ENCODE results near the gene C22orf23. TPM values are rescaled to one million over a fixed set of nuclear protein-coding genes. Genes with fewer than 3 reads are reported as not detected.

Gene C22orf23
- total and polyA plus RNA-seq, 11 donors: 0.16 to 0.80 (median 0.44) TPM; not detected in 2

DNA sequence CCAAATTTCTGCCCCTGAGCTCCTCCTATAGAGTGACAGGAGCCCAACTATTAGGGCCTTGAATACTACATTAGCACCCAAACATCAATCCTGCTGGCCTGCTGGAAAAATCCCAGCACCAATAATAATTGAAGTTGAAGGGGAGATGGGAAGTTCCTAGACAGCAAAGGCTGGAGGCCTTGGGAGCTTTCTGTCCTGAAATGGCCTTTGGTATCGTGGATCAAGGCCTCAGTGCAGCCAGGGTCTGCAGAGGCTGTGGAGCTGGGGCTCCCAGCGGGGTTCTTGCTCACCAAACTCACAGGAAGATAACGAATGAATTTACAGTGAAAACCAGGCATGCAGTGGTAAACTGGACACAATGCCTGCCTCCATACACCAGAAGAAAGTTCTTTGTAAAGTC lies 56.5 kb downstream of the C22orf23 start:
- intact Hi-C loops (cut with DNase I): loop anchor here in 3 of 10 donors (5.0 kb wide), 1 partner anchor 35 kb away; no protein-coding TSS in a partner anchor
- Histone ChIP-seq H3K27ac (peak overlapping the region in 10 of 12 donors; percentile 4 to 83 (median 62)), H3K36me3 (peaks cover 0 to 6% (median 0%) of the 10 kb centered on the region in 9 donors), H3K4me3 (no peak overlapping the region), H3K4me1 (peaks cover 0 to 36% (median 17%) of the 10 kb centered on the region in 12 donors), H3K27me3 (no peaks in the 10 kb centered on the region), H3K9me3 (no peaks in the 10 kb centered on the region)
- ATAC-seq: no peak
- WGBS, 4 donors: 69 to 75% (median 71%) methylated on average over 3 of the region's 3 CpGs
- TF ChIP-seq, protein P1, sequence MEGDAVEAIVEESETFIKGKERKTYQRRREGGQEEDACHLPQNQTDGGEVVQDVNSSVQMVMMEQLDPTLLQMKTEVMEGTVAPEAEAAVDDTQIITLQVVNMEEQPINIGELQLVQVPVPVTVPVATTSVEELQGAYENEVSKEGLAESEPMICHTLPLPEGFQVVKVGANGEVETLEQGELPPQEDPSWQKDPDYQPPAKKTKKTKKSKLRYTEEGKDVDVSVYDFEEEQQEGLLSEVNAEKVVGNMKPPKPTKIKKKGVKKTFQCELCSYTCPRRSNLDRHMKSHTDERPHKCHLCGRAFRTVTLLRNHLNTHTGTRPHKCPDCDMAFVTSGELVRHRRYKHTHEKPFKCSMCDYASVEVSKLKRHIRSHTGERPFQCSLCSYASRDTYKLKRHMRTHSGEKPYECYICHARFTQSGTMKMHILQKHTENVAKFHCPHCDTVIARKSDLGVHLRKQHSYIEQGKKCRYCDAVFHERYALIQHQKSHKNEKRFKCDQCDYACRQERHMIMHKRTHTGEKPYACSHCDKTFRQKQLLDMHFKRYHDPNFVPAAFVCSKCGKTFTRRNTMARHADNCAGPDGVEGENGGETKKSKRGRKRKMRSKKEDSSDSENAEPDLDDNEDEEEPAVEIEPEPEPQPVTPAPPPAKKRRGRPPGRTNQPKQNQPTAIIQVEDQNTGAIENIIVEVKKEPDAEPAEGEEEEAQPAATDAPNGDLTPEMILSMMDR (IDR thresholded peaks at IDR 0.05): no peak
- TF ChIP-seq POLR2A (IDR thresholded peaks at IDR 0.05): no peak
- no peak for DNase-seq

DNA sequence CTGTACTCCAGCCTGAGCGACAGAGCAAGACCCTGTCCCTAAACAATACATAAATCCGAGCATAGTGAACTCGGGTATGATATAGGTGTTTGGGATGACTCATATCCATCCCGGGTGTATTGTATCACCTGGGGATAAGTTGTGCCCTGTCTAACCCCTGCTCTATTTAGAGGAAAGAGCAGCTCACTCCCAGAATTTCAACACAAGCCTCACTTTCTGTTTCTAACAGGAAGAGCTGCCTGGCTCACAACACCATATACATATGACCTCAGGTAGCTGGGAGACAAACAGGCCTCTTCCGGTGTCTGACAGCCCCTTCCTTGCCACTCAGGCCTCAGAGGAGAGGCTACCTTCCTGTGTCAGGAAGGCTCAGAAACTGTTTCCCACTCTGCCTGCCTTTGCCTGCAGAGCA lies 57.2 kb downstream of the C22orf23 start:
- 50 to 70% (median 54%) methylated on average over 5 of the region's 5 CpGs for WGBS, 4 donors
- H3K4me3 ChIP-seq: no peak overlapping the region
- intact Hi-C loops (cut with DNase I): loop anchor here in 3 of 10 donors (5.0 kb wide), 1 partner anchor 36 kb away; no protein-coding TSS in a partner anchor

DNA sequence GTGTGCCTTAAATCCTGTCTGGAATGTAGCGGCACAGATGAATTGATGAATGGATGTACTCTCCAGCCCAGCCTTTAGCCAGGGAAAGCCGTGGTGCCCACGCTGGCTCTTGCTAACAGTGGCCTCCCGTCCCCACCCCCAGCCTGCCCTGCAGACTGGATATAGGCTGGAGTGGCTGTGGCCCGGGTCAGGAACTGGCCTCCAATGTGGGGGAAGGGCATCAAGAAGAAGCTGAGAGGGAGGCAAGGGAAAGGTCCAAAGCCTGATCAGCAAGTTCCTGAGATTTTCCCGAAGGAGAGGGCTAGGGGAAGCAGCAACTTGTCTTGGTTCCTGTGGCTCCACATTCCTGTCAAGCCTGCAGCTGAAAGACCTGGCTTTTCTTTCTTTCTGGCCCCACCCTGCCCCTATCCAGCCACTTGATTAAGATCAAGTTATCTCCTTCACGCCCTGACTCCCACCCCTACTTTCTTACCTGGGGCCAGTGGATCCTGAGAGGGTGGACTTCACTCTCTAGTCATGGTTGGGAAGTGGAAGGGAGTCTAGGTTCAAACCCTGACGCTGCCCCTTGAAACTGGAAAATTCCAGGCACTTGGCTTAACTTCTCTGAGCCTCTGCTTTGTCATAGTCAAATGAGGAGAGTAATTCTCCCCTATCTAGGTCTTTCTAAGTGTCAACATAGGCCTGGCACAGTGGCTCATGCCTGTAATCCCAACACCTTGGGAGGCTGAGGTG lies 58.3 kb downstream of the C22orf23 start:
- WGBS, 4 donors: 65 to 80% (median 65%) methylated on average over 8 of the region's 8 CpGs
- Histone ChIP-seq H3K9me3 (no peaks in the 10 kb centered on the region), H3K36me3 (peaks cover 0 to 20% (median 10%) of the 10 kb centered on the region in 9 donors), H3K27me3 (no peaks in the 10 kb centered on the region), H3K4me3 (no peak overlapping the region), H3K4me1 (peaks cover 0 to 36% (median 17%) of the 10 kb centered on the region in 12 donors), H3K27ac (peak overlapping the region in 2 of 12 donors; percentile 65 to 83)
- TF ChIP-seq, protein P1 (IDR thresholded peaks at IDR 0.05): no peak
- no peak for TF ChIP-seq POLR2A (IDR thresholded peaks at IDR 0.05)
- ATAC-seq (no peak), DNase-seq (no peak)
- intact Hi-C loops (cut with DNase I): loop anchor here in 5 of 10 donors (5.0 kb wide), 2 partner anchors 37 to 67 kb away; no protein-coding TSS in a partner anchor

More for the DNA sequence above, 57.2 kb downstream of the C22orf23 start:
- TF ChIP-seq, protein P1 (IDR thresholded peaks at IDR 0.05): no peak
- no peak for TF ChIP-seq POLR2A (IDR thresholded peaks at IDR 0.05)
- Histone ChIP-seq H3K27ac (peak overlapping the region in 11 of 12 donors; percentile 4 to 83 (median 61)), H3K4me1 (peaks cover 0 to 36% (median 17%) of the 10 kb centered on the region in 12 donors), H3K9me3 (no peaks in the 10 kb centered on the region), H3K27me3 (no peaks in the 10 kb centered on the region), H3K36me3 (peaks cover 0 to 11% (median 3%) of the 10 kb centered on the region in 9 donors)
- DNase-seq: peak in 1 of 5 donors; percentile 29
- peak in 3 of 4 donors; percentile 6 to 75 (median 10) for ATAC-seq

DNA sequence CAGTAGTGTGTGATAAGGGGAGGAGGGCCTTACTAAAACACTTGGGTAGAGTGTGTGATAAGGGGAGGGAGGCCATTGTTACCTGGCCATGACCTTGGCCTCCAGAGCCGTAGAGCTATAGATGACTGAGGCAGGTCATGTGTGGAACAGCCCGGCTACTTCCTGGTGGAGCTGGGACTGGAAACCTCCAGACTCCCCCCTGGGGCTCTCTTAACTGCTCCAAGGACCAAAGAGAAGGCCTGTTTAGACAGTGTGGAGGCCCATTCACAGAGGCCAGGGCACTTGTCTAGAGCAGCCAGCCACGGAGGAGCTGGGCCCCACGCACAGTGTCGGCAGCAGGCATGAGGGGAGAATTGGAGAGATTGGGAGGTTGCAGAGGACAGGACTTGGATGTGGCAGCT lies 59.8 kb downstream of the C22orf23 start:
- 65 to 76% (median 74%) methylated on average over 5 of the region's 5 CpGs for WGBS, 4 donors
- Histone ChIP-seq H3K4me3 (no peak overlapping the region), H3K36me3 (peaks cover 0 to 35% (median 25%) of the 10 kb centered on the region in 9 donors), H3K4me1 (peaks cover 0 to 36% (median 17%) of the 10 kb centered on the region in 12 donors), H3K27me3 (no peaks in the 10 kb centered on the region), H3K27ac (peak overlapping the region in 4 of 12 donors; percentile 26 to 83 (median 54)), H3K9me3 (no peaks in the 10 kb centered on the region)
- TF ChIP-seq POLR2A (IDR thresholded peaks at IDR 0.05): no peak
- TF ChIP-seq, protein P1 (IDR thresholded peaks at IDR 0.05): no peak
- DNase-seq (no peak), ATAC-seq (peak in 2 of 4 donors; percentile 8 to 15)
- intact Hi-C loops (cut with DNase I): loop anchor here in 3 of 10 donors (1.0 to 5.0 kb wide), 3 partner anchors 34 to 69 kb away; no protein-coding TSS in a partner anchor

Measured in heart left ventricle (tissue), 16 donors.